H9 (cell line): Measurements from ENCODE around the gene FLCN. TPM values are rescaled to one million over a fixed set of nuclear protein-coding genes. Genes with fewer than 3 reads are reported as not detected.
A peak's percentile ranks its signal among the peaks of the same experiment; 100 is the strongest.

ENCODE experiments used
- DNase-seq: peaks from one replicate; pipeline ENCODE4 v3.0.0-alpha.2; 2017
- H2AFZ ChIP-seq: one replicate; pipeline ENCODE4 v1.6.1; 2013; ENCODE audit warnings: mild to moderate bottlenecking, low read length, control low read depth, moderate library complexity
- H2AK5ac ChIP-seq: 2 replicates; pipeline ENCODE4 v1.6.1; 2013; ENCODE audit warnings: low read length, control low read depth, mixed read lengths; ENCODE audit not compliant: insufficient read length
- H2BK120ac ChIP-seq: one replicate; pipeline ENCODE4 v1.6.1; 2013; ENCODE audit warnings: low read depth, mild to moderate bottlenecking, low read length, control low read depth, inconsistent platforms; ENCODE audit not compliant: poor library complexity, severe bottlenecking
- H2BK12ac ChIP-seq: 2 replicates; pipeline ENCODE4 v1.6.1; 2013; ENCODE audit warnings: low read length, control low read depth, mixed read lengths, low read depth; ENCODE audit not compliant: insufficient read length
- H2BK15ac ChIP-seq: 2 replicates; pipeline ENCODE4 v1.6.1; 2013; ENCODE audit warnings: low read depth, low read length, control low read depth
- H2BK20ac ChIP-seq: one replicate; pipeline ENCODE4 v1.6.1; 2013; ENCODE audit warnings: low read depth, mild to moderate bottlenecking, low read length, control low read depth, inconsistent platforms; ENCODE audit not compliant: poor library complexity, severe bottlenecking
- H2BK5ac ChIP-seq: 2 replicates; pipeline ENCODE4 v1.6.1; 2013; ENCODE audit warnings: low read length, control low read depth, mixed read lengths; ENCODE audit not compliant: insufficient read length
- H3K14ac ChIP-seq: 2 replicates; pipeline ENCODE4 v1.6.1; 2013; ENCODE audit warnings: low read length, control low read depth; ENCODE audit not compliant: insufficient read depth
- H3K18ac ChIP-seq: 2 replicates; pipeline ENCODE4 v1.6.1; 2013; ENCODE audit warnings: low read depth, mild to moderate bottlenecking, mixed read lengths, low read length, control low read depth; ENCODE audit not compliant: insufficient read length
- H3K23ac ChIP-seq: 2 replicates; pipeline ENCODE4 v1.6.1; 2013; ENCODE audit warnings: low read length, control low read depth, mixed read lengths, low read depth; ENCODE audit not compliant: insufficient read length
- H3K23me2 ChIP-seq: 2 replicates; pipeline ENCODE4 v1.6.1; 2013; ENCODE audit warnings: low read depth, mild to moderate bottlenecking, mixed read lengths, low read length, control low read depth; ENCODE audit not compliant: insufficient read length, poor library complexity, severe bottlenecking
- H3K27ac ChIP-seq: 2 replicates; pipeline ENCODE4 v1.5.1; 2013; ENCODE audit warnings: low read length, control low read depth, mixed read lengths, low read depth; ENCODE audit not compliant: insufficient read length
- H3K27me3 ChIP-seq: 2 replicates; pipeline ENCODE4 v1.6.1; 2013; ENCODE audit warnings: low read length, control low read depth, inconsistent platforms; ENCODE audit not compliant: insufficient read depth
- H3K4ac ChIP-seq: 2 replicates; pipeline ENCODE4 v1.6.1; 2013; ENCODE audit warnings: low read depth, mild to moderate bottlenecking, control low read depth, inconsistent platforms, low read length, moderate library complexity
- H3K4me1 ChIP-seq: 2 replicates; pipeline ENCODE4 v1.6.1; 2013; ENCODE audit warnings: low read length, control low read depth, inconsistent platforms; ENCODE audit not compliant: insufficient read depth
- H3K4me2 ChIP-seq: 2 replicates; pipeline ENCODE4 v1.6.1; 2013; ENCODE audit warnings: low read length, control low read depth, mixed read lengths; ENCODE audit not compliant: insufficient read length, insufficient read depth
- H3K56ac ChIP-seq: 2 replicates; pipeline ENCODE4 v1.6.1; 2013; ENCODE audit warnings: low read depth, mild to moderate bottlenecking, mixed read lengths, low read length, control low read depth; ENCODE audit not compliant: insufficient read length
- H3K79me1 ChIP-seq: 2 replicates; pipeline ENCODE4 v1.6.1; 2013; ENCODE audit warnings: low read depth, mild to moderate bottlenecking, moderate library complexity, low read length, control low read depth, inconsistent platforms; ENCODE audit not compliant: insufficient read depth, poor library complexity, severe bottlenecking
- H3K79me2 ChIP-seq: 2 replicates; pipeline ENCODE4 v1.6.1; 2013; ENCODE audit warnings: low read length, control low read depth, inconsistent platforms; ENCODE audit not compliant: insufficient read depth
- H3K9ac ChIP-seq: 2 replicates; pipeline ENCODE4 v1.6.1; 2013; ENCODE audit warnings: low read length, control low read depth, mixed read lengths; ENCODE audit not compliant: insufficient read length; ENCODE audit errors: extremely low read depth
- H3K9me3 ChIP-seq: one replicate; pipeline ENCODE4 v1.6.1; 2013; ENCODE audit warnings: low read depth, low read length, inconsistent platforms; ENCODE audit not compliant: control insufficient read depth
- H3T11ph ChIP-seq: one replicate; pipeline ENCODE4 v1.6.1; 2013; ENCODE audit warnings: mild to moderate bottlenecking, low read length, control low read depth, inconsistent platforms
- H4K20me1 ChIP-seq: one replicate; pipeline ENCODE4 v1.6.1; 2013; ENCODE audit not compliant: control insufficient read depth, insufficient read length, insufficient read depth
- H4K5ac ChIP-seq: 2 replicates; pipeline ENCODE4 v1.6.1; 2013; ENCODE audit warnings: low read depth, mild to moderate bottlenecking, mixed read lengths, low read length, control low read depth; ENCODE audit not compliant: insufficient read length
- H4K8ac ChIP-seq: replicated peaks from 2 replicates; pipeline ENCODE4 v1.6.1; 2013; ENCODE audit warnings: low read length, control low read depth, mixed read lengths, low read depth; ENCODE audit not compliant: insufficient read length
- H4K91ac ChIP-seq: 2 replicates; pipeline ENCODE4 v1.6.1; 2013; ENCODE audit warnings: low read depth, mild to moderate bottlenecking, moderate library complexity, mixed read lengths, low read length, control low read depth; ENCODE audit not compliant: insufficient read length
- H3K27ac Mint-ChIP-seq, 3 experiments: 2 replicates in 2 of 3; 3 replicates in 1 of 3; pipeline ENCODE4 v1.8.0; 2020 to 2021; ENCODE audit warnings: mixed read lengths in 3 of 3, mild to moderate bottlenecking in 1 of 3, moderate library complexity in 1 of 3
- H3K27me3 Mint-ChIP-seq: 2 replicates; pipeline ENCODE4 v1.8.0; 2021; ENCODE audit warnings: low read depth, mild to moderate bottlenecking, moderate library complexity, mixed read lengths
- H3K36me3 Mint-ChIP-seq, 3 experiments: 2 replicates in 2 of 3; 3 replicates in 1 of 3; pipeline ENCODE4 v1.8.0; 2020 to 2021; ENCODE audit warnings: low read depth in 3 of 3, mixed read lengths in 3 of 3; ENCODE audit not compliant: insufficient read depth in 1 of 3
- H3K4me1 Mint-ChIP-seq, 2 experiments: 2 replicates each; pipeline ENCODE4 v1.8.0; 2020; ENCODE audit warnings: mixed read lengths in 2 of 2
- H3K4me3 Mint-ChIP-seq, 2 experiments: 2 replicates in 1 of 2; 3 replicates in 1 of 2; pipeline ENCODE4 v1.8.0; 2020 to 2021; ENCODE audit warnings: mild to moderate bottlenecking in 2 of 2, mixed read lengths in 2 of 2, moderate library complexity in 1 of 2
- H3K9me3 Mint-ChIP-seq, 2 experiments: 2 replicates in 1 of 2; 3 replicates in 1 of 2; pipeline ENCODE4 v1.8.0; 2020; ENCODE audit warnings: mild to moderate bottlenecking in 2 of 2, mixed read lengths in 2 of 2, moderate library complexity in 1 of 2
- WGBS: extraction: QIAGEN DNeasy Blood & Tissue Kit; methylation state at CpG from one replicate; pipeline ENCODE4 v1.1.7; 2013; ENCODE audit warnings: missing lambda C conversion rate, low lambda C conversion rate, mixed read lengths; ENCODE audit not compliant: insufficient read length; ENCODE audit errors: extremely low coverage; 5-methylcytosine and 5-hydroxymethylcytosine counted together
- total RNA-seq: library from RNA; stranded (reverse); gene quantifications from 2 replicates; pipeline ENCODE4 v1.2.1, GENCODE V29; 2021
- TF ChIP-seq, protein P1 (sequence below): fragments of 200-600 bp; sonication (generic); conservative IDR thresholded peaks from 3 replicates; pipeline ENCODE4 v1.8.0; 2021; ENCODE audit warnings: antibody characterized with exemption, mild to moderate bottlenecking

The FLCN gene
- total RNA-seq, 1 experiment from 2014 or later: 33.3 TPM

DNA sequence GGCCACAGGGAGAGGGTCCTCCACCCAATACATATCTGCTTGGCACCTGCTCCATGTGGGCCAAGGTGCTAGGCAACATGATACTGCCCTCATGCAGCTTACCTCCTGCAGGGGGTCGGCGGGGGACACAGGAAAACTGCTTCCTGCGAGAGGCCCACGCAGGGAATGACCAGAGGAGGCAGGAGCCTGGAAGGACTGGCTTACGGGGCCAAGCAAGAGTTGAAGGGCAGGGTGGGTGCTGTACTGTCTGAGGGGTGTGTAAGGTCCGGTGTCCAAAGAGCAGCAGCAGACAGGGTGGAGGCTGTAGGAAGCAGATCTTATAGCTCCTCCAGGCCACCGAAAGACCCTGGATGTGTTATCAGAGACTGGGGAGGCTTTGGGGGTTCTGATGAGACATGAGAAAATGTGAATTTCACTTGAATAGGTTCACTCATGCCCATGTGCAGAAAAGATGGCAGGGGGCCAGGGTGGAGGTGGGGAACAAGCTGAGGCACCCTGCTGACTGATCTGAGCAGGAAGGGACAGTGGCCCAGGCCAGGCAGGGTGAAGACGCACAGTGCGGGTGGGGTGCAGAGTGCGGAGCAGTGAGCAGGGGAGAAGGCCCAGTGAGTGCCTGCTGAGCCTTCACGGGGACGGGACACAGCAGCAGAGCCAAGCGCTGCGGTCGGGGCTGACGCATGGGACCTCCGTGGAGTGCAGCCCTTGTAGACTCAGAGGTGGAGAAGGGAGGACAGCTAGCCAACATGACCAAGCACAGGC, 8.3 kb downstream of the FLCN start:
- Mint-ChIP-seq H3K36me3 (peaks cover 34 to 84% (median 79%) of the 10 kb centered on the region in 3 experiments; a peak in 6 of 7 replicates), H3K9me3 (no peaks in the 10 kb centered on the region), H3K27ac (peak overlapping the region in 2 of 3 experiments; percentile 57 to 61; a peak in 3 of 7 replicates), H3K4me1 (no peaks in the 10 kb centered on the region), H3K4me3 (0 out of 5 replicates have a peak overlapping the region, but pooled peaks of 1 of the 2 experiments have one; percentile 11), H3K27me3 (no peaks in the 10 kb centered on the region)
- no peak overlapping the region for H3K27ac ChIP-seq
- no peak overlapping the region for H3T11ph ChIP-seq
- no peak overlapping the region for H4K5ac ChIP-seq
- H3K9ac ChIP-seq: no peak overlapping the region
- no peak overlapping the region for H4K91ac ChIP-seq
- H2AFZ ChIP-seq: no peak overlapping the region
- no peaks in the 10 kb centered on the region for H3K27me3 ChIP-seq
- H2BK5ac ChIP-seq: no peak overlapping the region
- H2BK20ac ChIP-seq: no peak overlapping the region
- H3K4ac ChIP-seq: no peak overlapping the region
- H3K4me1 ChIP-seq: no peaks in the 10 kb centered on the region
- H3K23me2 ChIP-seq: no peaks in the 10 kb centered on the region
- no peaks in the 10 kb centered on the region for H3K9me3 ChIP-seq
- H2BK120ac ChIP-seq: no peak overlapping the region
- no peak for DNase-seq
- H2BK12ac ChIP-seq: no peak overlapping the region
- no peak overlapping the region for H4K8ac ChIP-seq
- H3K18ac ChIP-seq: no peak overlapping the region
- H3K4me2 ChIP-seq: no peak overlapping the region
- no peak overlapping the region for H3K56ac ChIP-seq
- no peak overlapping the region for H2BK15ac ChIP-seq
- H3K23ac ChIP-seq: no peak overlapping the region
- no peaks in the 10 kb centered on the region for H3K79me2 ChIP-seq
- H3K79me1 ChIP-seq: no peaks in the 10 kb centered on the region
- H4K20me1 ChIP-seq: no peaks in the 10 kb centered on the region
- H3K14ac ChIP-seq: no peak overlapping the region
- no peak overlapping the region for H2AK5ac ChIP-seq
- TF ChIP-seq, protein P1, sequence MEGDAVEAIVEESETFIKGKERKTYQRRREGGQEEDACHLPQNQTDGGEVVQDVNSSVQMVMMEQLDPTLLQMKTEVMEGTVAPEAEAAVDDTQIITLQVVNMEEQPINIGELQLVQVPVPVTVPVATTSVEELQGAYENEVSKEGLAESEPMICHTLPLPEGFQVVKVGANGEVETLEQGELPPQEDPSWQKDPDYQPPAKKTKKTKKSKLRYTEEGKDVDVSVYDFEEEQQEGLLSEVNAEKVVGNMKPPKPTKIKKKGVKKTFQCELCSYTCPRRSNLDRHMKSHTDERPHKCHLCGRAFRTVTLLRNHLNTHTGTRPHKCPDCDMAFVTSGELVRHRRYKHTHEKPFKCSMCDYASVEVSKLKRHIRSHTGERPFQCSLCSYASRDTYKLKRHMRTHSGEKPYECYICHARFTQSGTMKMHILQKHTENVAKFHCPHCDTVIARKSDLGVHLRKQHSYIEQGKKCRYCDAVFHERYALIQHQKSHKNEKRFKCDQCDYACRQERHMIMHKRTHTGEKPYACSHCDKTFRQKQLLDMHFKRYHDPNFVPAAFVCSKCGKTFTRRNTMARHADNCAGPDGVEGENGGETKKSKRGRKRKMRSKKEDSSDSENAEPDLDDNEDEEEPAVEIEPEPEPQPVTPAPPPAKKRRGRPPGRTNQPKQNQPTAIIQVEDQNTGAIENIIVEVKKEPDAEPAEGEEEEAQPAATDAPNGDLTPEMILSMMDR: no peak
- WGBS: no CpG with 5 or more reads among the region's 17 CpGs
